ENCODE data around the gene AHI1. TPM values are rescaled to one million over a fixed set of nuclear protein-coding genes. Genes with fewer than 3 reads are reported as not detected.

Gene AHI1
- total and polyA plus RNA-seq, 12 donors: 4.1 to 19.8 (median 11.9) TPM

- H3K27ac ChIP-seq: no peak overlapping the region
- TF ChIP-seq CTCF (IDR thresholded peaks at IDR 0.05): no peak
- no peak for ATAC-seq
- no peaks in the 10 kb centered on the region for H3K4me1 ChIP-seq
- intact Hi-C loops (cut with DNase I): no loop called here
- H3K36me3 ChIP-seq: no peaks in the 10 kb centered on the region
- H3K27me3 ChIP-seq: no peaks in the 10 kb centered on the region
- peaks cover 0 to 8% (median 0%) of the 10 kb centered on the region in 11 donors for H3K9me3 ChIP-seq
- WGBS, 2 donors: 85 to 87% methylated on average over 2 of the region's 2 CpGs
- no peak for DNase-seq
- H3K4me3 ChIP-seq: no peak overlapping the region
Observed at GRCh38 chr6:135520781-135521180, 23.2 kb upstream of the AHI1 start.

GRCh38 chr6:135519348-135519747 lies 21.8 kb upstream of the AHI1 start:
- no peak for ATAC-seq

GRCh38 chr6:135517527-135517926 lies 20.0 kb upstream of the AHI1 start:
- no peak overlapping the region for H3K27ac ChIP-seq
- H3K4me1 ChIP-seq: no peaks in the 10 kb centered on the region
- no peaks in the 10 kb centered on the region for H3K36me3 ChIP-seq
- WGBS, 2 donors: 98% methylated on average over 2 of the region's 2 CpGs
- no peak overlapping the region for H3K4me3 ChIP-seq
- H3K9me3 ChIP-seq: peaks cover 0 to 8% (median 0%) of the 10 kb centered on the region in 11 donors
- DNase-seq (no peak), ATAC-seq (no peak)
- intact Hi-C loops (cut with DNase I): loop anchor here in 1 of 10 donors (5.0 kb wide), 1 partner anchor 1900 kb away; no protein-coding TSS in a partner anchor
- H3K27me3 ChIP-seq: no peaks in the 10 kb centered on the region
- no peak for TF ChIP-seq CTCF (IDR thresholded peaks at IDR 0.05)

More at GRCh38 chr6:135519348-135519747, 21.8 kb upstream of the AHI1 start:
- Histone ChIP-seq H3K4me3 (no peak overlapping the region), H3K27ac (no peak overlapping the region), H3K9me3 (peaks cover 0 to 8% (median 0%) of the 10 kb centered on the region in 11 donors), H3K36me3 (no peaks in the 10 kb centered on the region), H3K4me1 (no peaks in the 10 kb centered on the region), H3K27me3 (no peaks in the 10 kb centered on the region)
- DNase-seq: no peak
- intact Hi-C loops (cut with DNase I): loop anchor here in 1 of 10 donors (5.0 kb wide), 1 partner anchor 1898 kb away; no protein-coding TSS in a partner anchor
- no peak for TF ChIP-seq CTCF (IDR thresholded peaks at IDR 0.05)

GRCh38 chr6:135514706-135515105 lies 17.2 kb upstream of the AHI1 start:
- no peak overlapping the region for H3K4me3 ChIP-seq
- no peak for ATAC-seq
- no peaks in the 10 kb centered on the region for H3K27me3 ChIP-seq

More at GRCh38 chr6:135514706-135515105, 17.2 kb upstream of the AHI1 start:
- TF ChIP-seq CTCF (IDR thresholded peaks at IDR 0.05): no peak
- Histone ChIP-seq H3K9me3 (peaks cover 0 to 8% (median 0%) of the 10 kb centered on the region in 11 donors), H3K36me3 (no peaks in the 10 kb centered on the region), H3K27ac (no peak overlapping the region), H3K4me1 (no peaks in the 10 kb centered on the region)
- DNase-seq: no peak
- 57 to 63% methylated on average over 3 of the region's 3 CpGs for WGBS, 2 donors
- intact Hi-C loops (cut with DNase I): loop anchor here in 1 of 10 donors (5.0 kb wide), 1 partner anchor 1903 kb away; no protein-coding TSS in a partner anchor
